Caco-2 (cell line): ENCODE results near the gene TCF12. TPM values are rescaled to one million over a fixed set of nuclear protein-coding genes. Genes with fewer than 3 reads are reported as not detected.
A peak's percentile ranks its signal among the peaks of the same experiment; 100 is the strongest.

Experiments used
- BruUV-seq: library from RNA; stranded (reverse); fragments of 400-500 nt; replicated peaks from 2 replicates; lab custom pipeline; 2021; lab: Mats Ljungman, UMichigan
- CTCF ChIA-PET: fragments of 300-600 bp; sonication (Branson Sonifier 250); formaldehyde crosslinking; loops from one replicate; lab custom pipeline; 2022; ENCODE audit warnings: antibody characterized with exemption; lab: Charles Lee
- POLR2A ChIA-PET: fragments of 300-600 bp; sonication (Branson Sonifier 250); formaldehyde crosslinking; loops from one replicate; lab custom pipeline; 2022; ENCODE audit warnings: antibody characterized with exemption; lab: Charles Lee
- DNase-seq, 2 experiments: peaks; one replicate each; pipeline versions ENCODE4 v3.0.0 to v3.0.0-alpha.2; 2020 to 2022
- H3K27me3 ChIP-seq: replicated peaks from 2 replicates; pipeline ENCODE4 v1.6.0; 2011; ENCODE audit warnings: low read length; ENCODE audit not compliant: control insufficient read depth, insufficient read depth
- H3K36me3 ChIP-seq: 2 replicates; pipeline ENCODE4 v1.5.1; 2011; ENCODE audit warnings: low read length; ENCODE audit not compliant: control insufficient read depth, insufficient read depth
- H3K4me1 ChIP-seq: fragments of 250-450 bp; sonication (Bioruptor Pico); 2 replicates; pipeline ENCODE4 v1.5.1; 2020; ENCODE audit warnings: mild to moderate bottlenecking
- H3K4me3 ChIP-seq: 2 replicates; pipeline ENCODE4 v1.5.1; 2011; ENCODE audit warnings: low read depth, mild to moderate bottlenecking, control low read depth, low read length
- H3K9me3 ChIP-seq: fragments of 250-450 bp; sonication (Bioruptor Pico); 2 replicates; pipeline ENCODE4 v1.5.1; 2020; ENCODE audit warnings: mild to moderate bottlenecking, moderate library complexity
- H3K27ac Mint-ChIP-seq: one replicate; pipeline ENCODE4 v1.8.0; 2022; ENCODE audit warnings: mixed read lengths; ENCODE audit not compliant: unreplicated experiment
- H3K27me3 Mint-ChIP-seq: one replicate; pipeline ENCODE4 v1.8.0; 2022; ENCODE audit warnings: mixed read lengths; ENCODE audit not compliant: insufficient read depth, unreplicated experiment
- H3K36me3 Mint-ChIP-seq: one replicate; pipeline ENCODE4 v1.8.0; 2022; ENCODE audit warnings: mild to moderate bottlenecking, mixed read lengths; ENCODE audit not compliant: insufficient read depth, unreplicated experiment
- H3K4me1 Mint-ChIP-seq: one replicate; pipeline ENCODE4 v1.8.0; 2022; ENCODE audit warnings: low read depth, mixed read lengths; ENCODE audit not compliant: unreplicated experiment
- H3K4me3 Mint-ChIP-seq: one replicate; pipeline ENCODE4 v1.8.0; 2022; ENCODE audit warnings: mild to moderate bottlenecking, moderate library complexity, mixed read lengths; ENCODE audit not compliant: unreplicated experiment
- H3K9me3 Mint-ChIP-seq: one replicate; pipeline ENCODE4 v1.8.0; 2022; ENCODE audit warnings: mixed read lengths; ENCODE audit not compliant: unreplicated experiment
- CTCF ChIP-seq, 2 experiments: fragments of 200-600 bp in 1 of 2; IDR thresholded peaks; 1 replicate in 1 of 2; 2 replicates in 1 of 2; pipeline versions ENCODE4 v1.5.1 to v1.8.0; 2011 to 2022; ENCODE audit warnings: antibody characterized with exemption in 1 of 2, control low read depth in 1 of 2, inconsistent platforms in 1 of 2, low read depth in 1 of 2, low read length in 1 of 2, mild to moderate bottlenecking in 1 of 2, moderate library complexity in 1 of 2; ENCODE audit not compliant: insufficient read depth in 1 of 2, severe bottlenecking in 1 of 2, unreplicated experiment in 1 of 2
- intact Hi-C: fragments of 100-400 bp; cut with micrococcal nuclease; formaldehyde crosslinking; loops from one replicate; pipeline ENCODE4 v1.10.0; 2022; ENCODE audit not compliant: unreplicated experiment
- total RNA-seq: library from RNA; stranded (reverse); gene quantifications from 2 replicates; pipeline ENCODE4 v1.2.3, GENCODE V29; 2022

TCF12 gene
- total RNA-seq, 1 experiment from 2014 or later, result 64.4 TPM

GRCh38 chr15:57234156-57234555, 315.7 kb downstream of the TCF12 start:
- H3K4me1 Mint-ChIP-seq, result no peaks in the 10 kb centered on the region
- no TSS peak for BruUV-seq
- no peak for TF ChIP-seq CTCF (IDR thresholded peaks at IDR 0.05; ENCODE audit: insufficient read depth in 1 of 2, low read depth in 1 of 2, low read length in 1 of 2, severe bottlenecking in 1 of 2, unreplicated experiment in 1 of 2)
- H3K27ac Mint-ChIP-seq, result no peak overlapping the region
- Histone ChIP-seq H3K36me3 (peaks cover 2% of the 10 kb centered on the region; the same call in 1 of the 2 replicates), H3K27me3 (no peaks in the 10 kb centered on the region), H3K9me3 (no peaks in the 10 kb centered on the region), H3K4me1 (no peaks in the 10 kb centered on the region), H3K4me3 (no peak overlapping the region)
- H3K4me3 Mint-ChIP-seq, result no peak overlapping the region
- no peaks in the 10 kb centered on the region for H3K27me3 Mint-ChIP-seq
- peaks cover 12% of the 10 kb centered on the region for H3K36me3 Mint-ChIP-seq
- intact Hi-C loops, result no loop called here
- no peaks in the 10 kb centered on the region for H3K9me3 Mint-ChIP-seq
- no peak for DNase-seq
- POLR2A ChIA-PET, result no interaction called here
- CTCF ChIA-PET, result no interaction called here

- H3K9me3 Mint-ChIP-seq, result no peaks in the 10 kb centered on the region
- no peak for TF ChIP-seq CTCF (IDR thresholded peaks at IDR 0.05; ENCODE audit: insufficient read depth in 1 of 2, low read depth in 1 of 2, low read length in 1 of 2, severe bottlenecking in 1 of 2, unreplicated experiment in 1 of 2)
- H3K4me1 Mint-ChIP-seq, result no peaks in the 10 kb centered on the region
- H3K4me3 ChIP-seq, result no peak overlapping the region
- no peak overlapping the region for H3K4me3 Mint-ChIP-seq
- CTCF ChIA-PET, result no interaction called here
- H3K27ac Mint-ChIP-seq, result no peak overlapping the region
- POLR2A ChIA-PET, result no interaction called here
- no TSS peak for BruUV-seq
- no peaks in the 10 kb centered on the region for H3K27me3 Mint-ChIP-seq
- H3K9me3 ChIP-seq, result no peaks in the 10 kb centered on the region
- DNase-seq, result no peak
- H3K4me1 ChIP-seq, result no peaks in the 10 kb centered on the region
- H3K36me3 ChIP-seq, result peaks cover 2% of the 10 kb centered on the region; the same call in 1 of the 2 replicates
- H3K27me3 ChIP-seq, result no peaks in the 10 kb centered on the region
- peaks cover 12% of the 10 kb centered on the region for H3K36me3 Mint-ChIP-seq
- intact Hi-C loops, result no loop called here
Measured at GRCh38 chr15:57235186-57235585, 316.7 kb downstream of the TCF12 start.

- no peak overlapping the region for H3K4me3 Mint-ChIP-seq
- intact Hi-C loops, result no loop called here
- H3K4me1 Mint-ChIP-seq, result no peaks in the 10 kb centered on the region
Measured at GRCh38 chr15:57235873-57236272, 317.4 kb downstream of the TCF12 start.

More at GRCh38 chr15:57235873-57236272, 317.4 kb downstream of the TCF12 start:
- peak; percentile 32 to 44 for DNase-seq
- H3K4me3 ChIP-seq, result no peak overlapping the region
- H3K36me3 ChIP-seq, result peaks cover 2% of the 10 kb centered on the region; the same call in 1 of the 2 replicates
- H3K27ac Mint-ChIP-seq, result no peak overlapping the region
- no TSS peak for BruUV-seq
- no peaks in the 10 kb centered on the region for H3K9me3 ChIP-seq
- H3K27me3 Mint-ChIP-seq, result no peaks in the 10 kb centered on the region
- no peaks in the 10 kb centered on the region for H3K9me3 Mint-ChIP-seq
- H3K4me1 ChIP-seq, result no peaks in the 10 kb centered on the region
- CTCF ChIA-PET, result no interaction called here
- POLR2A ChIA-PET, result no interaction called here
- H3K27me3 ChIP-seq, result no peaks in the 10 kb centered on the region
- no peak for TF ChIP-seq CTCF (IDR thresholded peaks at IDR 0.05; ENCODE audit: insufficient read depth in 1 of 2, low read depth in 1 of 2, low read length in 1 of 2, severe bottlenecking in 1 of 2, unreplicated experiment in 1 of 2)
- H3K36me3 Mint-ChIP-seq, result peaks cover 12% of the 10 kb centered on the region
